Measurements from ENCODE around the gene IL17RA.
"Not testable (repeated sequence)": the region's sequence is repeated elsewhere in the genome, so short reads cannot be mapped to it uniquely, and the experiment has no call there.

IL17RA gene

DNA sequence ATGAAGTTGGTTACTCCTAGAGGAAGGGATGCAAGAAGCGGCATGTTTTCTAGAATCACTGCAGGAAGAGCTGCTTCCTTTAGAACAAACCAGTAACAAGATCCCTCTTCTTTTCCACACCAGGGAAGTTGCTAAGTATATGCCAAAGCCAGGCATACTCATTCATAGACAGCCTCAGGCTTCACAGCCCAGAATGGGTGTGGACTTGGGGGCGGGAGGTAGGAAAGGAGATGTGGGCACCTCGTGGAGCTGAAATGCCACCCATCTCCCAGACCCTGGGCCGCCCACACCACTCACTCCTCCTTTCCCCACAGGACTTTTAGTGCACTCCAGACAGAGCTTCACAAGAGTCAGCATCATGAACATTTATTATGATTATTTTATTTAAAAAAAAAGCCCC is 52.4 kb downstream of the IL17RA start:
- H3K36me3 ChIP-seq (ENCODE audit: insufficient read depth, low read length): no peaks in the 10 kb centered on the region
- H3K9ac ChIP-seq (ENCODE audit: low read depth, low read length): no peak overlapping the region
- no peaks in the 10 kb centered on the region for H3K9me3 ChIP-seq (ENCODE audit: control insufficient read depth, insufficient read depth, low read length)
- H3K4me1 ChIP-seq (ENCODE audit: insufficient read depth, low read length): no peaks in the 10 kb centered on the region

DNA sequence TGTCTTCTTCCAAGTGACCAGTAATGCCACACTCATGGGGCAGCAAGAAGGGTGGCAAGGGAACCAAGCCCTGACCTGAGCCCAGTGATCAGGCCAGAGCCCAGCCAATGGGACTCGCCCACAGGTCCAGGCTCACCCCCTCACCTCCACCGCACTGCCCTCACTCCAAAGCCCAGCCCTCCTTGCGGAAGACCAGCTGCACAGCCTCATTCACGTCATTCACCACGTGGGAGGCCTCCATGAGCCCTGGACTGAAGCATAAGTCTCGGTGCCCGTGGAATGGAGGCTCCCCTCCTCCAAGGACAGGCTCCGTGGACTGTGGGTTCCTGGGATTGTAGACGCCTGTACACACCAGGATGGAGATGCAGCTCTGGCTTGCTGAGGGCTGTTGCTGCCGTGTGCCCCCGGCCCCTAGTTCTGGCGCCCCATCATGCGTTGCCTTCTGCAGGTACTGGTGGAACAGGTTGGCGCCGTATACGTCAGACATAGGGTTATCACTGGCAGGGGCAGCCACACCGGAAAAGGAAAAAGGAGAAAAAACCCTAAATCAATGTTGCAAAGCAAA is 53.1 kb downstream of the IL17RA start:
- no peaks in the 10 kb centered on the region for H3K36me3 ChIP-seq (ENCODE audit: insufficient read depth, low read length)
- H3K4me1 ChIP-seq (ENCODE audit: insufficient read depth, low read length): no peaks in the 10 kb centered on the region
- H3K9me3 ChIP-seq (ENCODE audit: control insufficient read depth, insufficient read depth, low read length): no peaks in the 10 kb centered on the region
- no peak overlapping the region for H3K9ac ChIP-seq (ENCODE audit: low read depth, low read length)

DNA sequence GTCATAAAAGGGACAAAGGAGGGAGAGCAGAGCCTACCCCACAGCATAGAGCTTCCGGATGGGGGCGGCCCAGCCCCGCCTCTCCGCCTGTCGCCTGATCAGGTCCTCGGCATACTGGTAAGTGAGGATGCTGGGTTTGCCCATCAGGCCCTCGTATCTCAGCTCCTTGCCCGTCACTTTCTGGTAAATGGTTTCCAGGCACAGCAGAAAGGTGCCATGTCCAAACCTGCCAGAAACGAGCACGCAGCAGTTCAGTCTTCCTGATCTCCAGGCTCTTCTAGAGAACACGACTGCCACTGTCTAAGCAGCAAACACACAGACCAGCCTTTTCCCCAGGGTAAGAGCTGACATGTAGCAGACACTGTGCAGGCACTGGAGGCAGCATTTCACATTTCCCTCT is 53.7 kb downstream of the IL17RA start:
- Histone ChIP-seq H3K36me3 (ENCODE audit: insufficient read depth, low read length) (no peaks in the 10 kb centered on the region), H3K9ac (ENCODE audit: low read depth, low read length) (no peak overlapping the region), H3K4me1 (ENCODE audit: insufficient read depth, low read length) (no peaks in the 10 kb centered on the region), H3K9me3 (ENCODE audit: control insufficient read depth, insufficient read depth, low read length) (no peaks in the 10 kb centered on the region)

DNA sequence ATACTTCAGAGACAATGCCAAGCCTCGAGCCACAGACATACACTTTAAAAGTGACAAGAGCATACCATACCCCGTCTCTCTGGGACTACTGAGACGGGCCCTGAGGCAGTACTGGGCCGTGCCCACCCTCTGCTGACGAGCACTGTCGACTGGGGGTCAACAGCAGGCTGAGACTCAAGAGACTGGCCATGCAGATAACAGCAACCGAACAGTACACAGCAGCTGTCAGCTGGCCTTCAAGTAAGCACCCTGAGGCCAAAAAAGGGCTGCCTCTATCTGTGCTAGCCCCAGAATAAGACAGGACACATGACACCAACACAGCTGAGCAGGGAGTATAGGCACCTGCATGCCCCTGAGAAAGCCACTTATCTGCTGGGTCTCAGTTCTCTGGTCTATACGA is 55.2 kb downstream of the IL17RA start:
- Histone ChIP-seq H3K4me1 (ENCODE audit: insufficient read depth, low read length) (no peaks in the 10 kb centered on the region), H3K36me3 (ENCODE audit: insufficient read depth, low read length) (peaks cover 2% of the 10 kb centered on the region; the same call in 1 of the 2 replicates), H3K9ac (ENCODE audit: low read depth, low read length) (no peak overlapping the region)

DNA sequence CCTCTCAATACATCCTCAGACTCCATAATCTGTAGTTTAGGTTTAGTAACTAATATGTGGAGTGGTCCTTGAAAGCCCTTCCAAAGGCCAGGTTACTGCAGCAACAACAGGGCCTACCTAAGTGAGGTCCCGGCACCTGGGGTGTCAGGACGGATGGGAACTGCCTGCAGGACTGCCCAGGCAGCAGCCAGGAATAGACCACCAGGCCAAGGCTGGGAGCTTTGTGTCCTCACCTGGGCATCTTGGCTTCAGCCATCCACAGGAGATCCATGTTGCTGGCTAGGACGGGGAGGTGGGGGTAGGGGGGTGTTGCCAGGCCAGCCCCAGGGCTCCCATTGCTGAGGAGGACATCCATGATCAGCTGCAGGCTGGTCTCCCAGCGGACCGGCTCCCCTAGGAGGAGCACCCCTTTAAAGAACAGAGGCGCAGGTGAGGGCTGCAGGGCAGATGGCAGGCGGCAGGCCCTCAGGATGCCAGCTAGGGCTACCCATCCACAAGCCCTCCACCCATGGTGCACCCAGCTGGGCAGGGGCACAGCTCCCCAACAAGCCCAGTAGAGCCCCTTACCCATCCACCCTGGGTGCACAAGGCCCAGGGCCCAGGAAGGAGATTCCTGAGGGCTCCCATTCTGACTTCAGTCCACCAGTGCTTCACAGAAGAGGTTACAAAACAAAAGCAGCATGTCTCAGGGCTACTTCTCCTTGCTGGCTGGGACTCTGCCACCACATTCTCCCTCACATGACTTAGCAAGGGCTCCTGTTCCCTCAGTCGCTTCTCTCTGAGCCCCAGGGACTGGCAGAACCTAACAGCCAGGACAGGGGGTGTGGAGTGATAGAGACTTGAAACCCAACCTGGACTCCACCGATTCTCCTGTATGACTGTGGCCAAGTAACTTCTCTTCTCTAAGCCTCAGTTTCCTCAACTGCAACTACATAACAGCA is 56.3 kb downstream of the IL17RA start:
- Histone ChIP-seq H3K4me1 (ENCODE audit: insufficient read depth, low read length) (no peaks in the 10 kb centered on the region), H3K9me3 (ENCODE audit: control insufficient read depth, insufficient read depth, low read length) (no peaks in the 10 kb centered on the region; the same call in 1 of the 2 replicates), H3K36me3 (ENCODE audit: insufficient read depth, low read length) (peaks cover 5% of the 10 kb centered on the region; the same call in 1 of the 2 replicates), H3K9ac (ENCODE audit: low read depth, low read length) (no peak overlapping the region)

More for the DNA sequence above, 55.2 kb downstream of the IL17RA start:
- no peaks in the 10 kb centered on the region; the same call in 1 of the 2 replicates for H3K9me3 ChIP-seq (ENCODE audit: control insufficient read depth, insufficient read depth, low read length)

DNA sequence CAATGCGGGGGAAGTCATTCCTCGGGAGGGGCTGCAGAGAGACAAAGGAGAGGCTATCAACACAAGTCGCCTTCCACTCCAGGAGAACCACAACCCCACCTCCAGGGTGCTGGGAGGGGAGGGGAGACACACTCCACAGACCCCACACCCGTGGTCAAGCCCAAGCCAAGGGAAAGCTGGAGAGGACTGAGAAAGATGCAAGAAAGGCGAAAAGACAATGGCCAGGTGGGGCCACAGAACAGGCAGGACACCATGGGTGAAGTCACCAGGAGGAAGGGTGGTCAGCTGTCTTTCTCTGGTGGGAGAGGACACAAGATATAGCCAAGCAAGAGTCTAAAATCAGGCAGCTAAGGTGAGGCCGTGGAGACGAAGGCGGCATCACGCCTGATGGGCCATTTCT is 58.3 kb downstream of the IL17RA start:
- H3K9ac ChIP-seq (ENCODE audit: low read depth, low read length): no peak overlapping the region
- no peaks in the 10 kb centered on the region for H3K4me1 ChIP-seq (ENCODE audit: insufficient read depth, low read length)
- H3K36me3 ChIP-seq (ENCODE audit: insufficient read depth, low read length): peaks cover 5% of the 10 kb centered on the region; the same call in 1 of the 2 replicates
- H3K9me3 ChIP-seq (ENCODE audit: control insufficient read depth, insufficient read depth, low read length): no peaks in the 10 kb centered on the region; the same call in 1 of the 2 replicates

DNA sequence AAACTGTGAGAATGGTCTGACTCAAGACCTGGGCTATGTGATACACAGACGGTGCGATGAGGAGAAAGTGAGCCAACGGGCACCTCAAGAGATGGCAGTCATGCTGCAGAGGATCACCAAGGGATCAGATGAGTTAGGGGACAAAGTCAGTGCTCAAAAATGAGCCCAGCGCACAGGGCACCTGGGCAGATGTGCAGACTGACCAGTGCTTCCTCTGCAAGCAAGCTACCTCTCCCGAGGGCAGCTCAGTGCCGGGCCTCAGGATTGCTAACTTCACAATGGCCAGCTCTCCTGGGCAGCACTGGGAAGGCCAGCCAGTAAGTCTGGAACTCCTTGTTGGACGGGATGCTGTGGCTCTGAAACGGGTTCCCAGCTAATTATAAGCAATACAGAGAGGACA is 59.0 kb downstream of the IL17RA start:
- Histone ChIP-seq H3K9ac (ENCODE audit: low read depth, low read length) (no peak overlapping the region), H3K9me3 (ENCODE audit: control insufficient read depth, insufficient read depth, low read length) (no peaks in the 10 kb centered on the region; the same call in 1 of the 2 replicates), H3K4me1 (ENCODE audit: insufficient read depth, low read length) (no peaks in the 10 kb centered on the region), H3K36me3 (ENCODE audit: insufficient read depth, low read length) (peaks cover 5% of the 10 kb centered on the region; the same call in 1 of the 2 replicates)

DNA sequence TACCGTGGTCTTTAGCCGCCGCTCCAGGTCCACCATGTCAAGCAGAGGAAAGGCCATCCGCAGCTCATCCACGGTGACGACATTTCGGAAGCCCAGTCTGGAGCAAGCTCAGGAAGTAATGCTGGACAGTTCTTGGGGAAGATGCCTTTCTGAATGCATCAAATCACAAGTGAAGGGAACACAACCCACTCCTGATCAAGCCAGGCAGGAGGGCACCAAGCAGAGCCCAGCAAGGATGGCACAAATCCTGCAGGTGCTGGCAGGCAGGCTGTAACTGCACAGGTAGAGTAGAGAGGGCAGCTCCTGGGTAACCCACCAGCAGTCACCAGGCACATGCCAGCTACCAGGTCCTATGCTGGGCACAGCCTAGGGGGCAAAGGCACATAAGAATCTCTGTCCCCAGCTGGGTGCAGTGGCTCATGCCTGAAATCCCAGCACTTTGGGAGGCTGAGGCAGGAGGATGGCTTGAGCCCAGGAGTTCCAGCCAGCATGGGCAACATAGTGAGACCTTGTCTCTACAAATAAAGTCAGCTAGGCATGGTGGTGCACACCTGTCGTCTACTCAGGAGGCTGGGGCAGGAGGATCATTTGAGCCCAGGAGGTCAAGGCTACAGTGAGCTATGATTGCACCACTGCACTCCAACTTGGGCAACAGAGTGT is 60.4 kb downstream of the IL17RA start:
- no peaks in the 10 kb centered on the region; the same call in 1 of the 2 replicates for H3K9me3 ChIP-seq (ENCODE audit: control insufficient read depth, insufficient read depth, low read length)
- H3K4me1 ChIP-seq (ENCODE audit: insufficient read depth, low read length): no peaks in the 10 kb centered on the region
- no peak overlapping the region for H3K9ac ChIP-seq (ENCODE audit: low read depth, low read length)
- peaks cover 5% of the 10 kb centered on the region; the same call in 1 of the 2 replicates for H3K36me3 ChIP-seq (ENCODE audit: insufficient read depth, low read length)

DNA sequence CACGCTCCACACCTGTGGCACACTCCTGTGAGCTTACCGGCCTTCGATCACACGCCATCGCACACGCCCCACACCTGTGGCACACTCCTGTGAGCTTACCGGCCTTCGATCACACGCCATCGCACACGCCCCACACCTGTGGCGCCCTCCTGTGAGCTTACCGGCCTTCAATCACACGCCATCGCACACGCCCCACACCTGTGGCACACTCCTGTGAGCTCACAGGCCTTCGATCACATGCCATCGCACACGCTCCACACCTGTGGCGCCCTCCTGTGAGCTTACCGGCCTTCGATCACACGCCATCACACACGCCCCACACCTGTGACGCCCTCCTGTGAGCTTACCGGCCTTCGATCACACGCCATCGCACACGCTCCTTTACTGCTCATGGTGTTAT is 62.7 kb downstream of the IL17RA start:
- not testable (repeated sequence) for H3K9ac ChIP-seq (ENCODE audit: low read depth, low read length); H3K36me3 ChIP-seq (ENCODE audit: insufficient read depth, low read length); H3K9me3 ChIP-seq (ENCODE audit: control insufficient read depth, insufficient read depth, low read length); H3K4me1 ChIP-seq (ENCODE audit: insufficient read depth, low read length)

DNA sequence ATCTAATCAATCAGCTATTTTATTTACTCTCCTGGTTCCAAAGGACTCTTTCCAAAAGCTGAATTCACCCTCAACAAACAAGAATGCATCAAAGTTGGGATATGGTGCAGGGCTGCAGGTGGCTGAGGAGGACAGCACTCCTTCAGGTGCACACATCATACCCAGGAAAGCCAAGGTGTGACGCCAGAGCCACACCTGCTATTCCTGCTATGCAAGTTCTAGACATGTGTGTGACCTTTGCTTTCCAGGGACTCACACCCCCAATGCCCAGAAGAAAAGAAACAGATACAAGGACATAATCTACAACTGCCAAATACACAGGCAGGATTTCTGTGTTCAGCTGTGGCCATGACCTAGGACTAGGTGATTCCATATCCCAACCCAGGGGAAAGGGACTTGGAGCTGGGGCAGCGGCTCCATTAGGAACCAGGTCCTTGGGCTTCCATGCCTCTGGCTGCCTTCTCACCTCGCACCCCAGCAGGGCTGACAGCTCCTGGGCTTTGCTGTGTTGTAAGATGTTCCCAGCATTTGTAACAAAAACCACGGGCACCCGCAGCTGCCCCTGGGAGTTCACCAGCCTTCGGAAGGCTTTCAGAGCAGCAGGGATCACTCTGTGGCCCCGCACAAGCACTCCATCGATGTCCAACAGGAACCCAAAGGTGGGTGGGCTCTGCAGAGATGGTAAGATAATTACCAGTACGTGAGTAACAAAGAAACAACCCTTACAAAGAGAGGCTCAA is 64.4 kb downstream of the IL17RA start:
- Histone ChIP-seq H3K9me3 (ENCODE audit: control insufficient read depth, insufficient read depth, low read length) (no peaks in the 10 kb centered on the region; the same call in 1 of the 2 replicates), H3K9ac (ENCODE audit: low read depth, low read length) (no peak overlapping the region), H3K4me1 (ENCODE audit: insufficient read depth, low read length) (no peaks in the 10 kb centered on the region; the same call in 1 of the 2 replicates), H3K36me3 (ENCODE audit: insufficient read depth, low read length) (peaks cover 5% of the 10 kb centered on the region; the same call in 1 of the 2 replicates)

DNA sequence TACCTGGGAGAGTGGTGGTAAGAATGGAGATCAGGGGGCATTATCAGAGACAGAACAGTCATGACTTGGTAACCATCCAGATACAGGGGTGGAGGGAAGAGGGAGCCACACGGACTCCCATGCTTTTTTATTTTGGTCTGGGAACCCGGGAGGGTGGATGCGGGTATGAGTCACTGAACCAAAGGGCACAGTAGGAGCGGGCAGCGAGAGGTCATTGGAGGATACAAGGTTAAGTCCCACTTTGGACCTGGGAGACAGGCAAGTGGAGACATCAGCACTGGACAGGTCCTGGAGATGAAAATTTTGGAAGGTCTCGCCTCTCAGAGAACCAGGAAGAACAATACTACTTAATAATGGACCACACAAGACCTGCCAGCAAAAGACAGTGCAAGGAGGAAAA is 67.5 kb downstream of the IL17RA start:
- Histone ChIP-seq H3K9ac (ENCODE audit: low read depth, low read length) (no peak overlapping the region), H3K4me1 (ENCODE audit: insufficient read depth, low read length) (peaks cover under 1% of the 10 kb centered on the region; the same call in 1 of the 2 replicates), H3K36me3 (ENCODE audit: insufficient read depth, low read length) (no peaks in the 10 kb centered on the region), H3K9me3 (ENCODE audit: control insufficient read depth, insufficient read depth, low read length) (no peaks in the 10 kb centered on the region)

DNA sequence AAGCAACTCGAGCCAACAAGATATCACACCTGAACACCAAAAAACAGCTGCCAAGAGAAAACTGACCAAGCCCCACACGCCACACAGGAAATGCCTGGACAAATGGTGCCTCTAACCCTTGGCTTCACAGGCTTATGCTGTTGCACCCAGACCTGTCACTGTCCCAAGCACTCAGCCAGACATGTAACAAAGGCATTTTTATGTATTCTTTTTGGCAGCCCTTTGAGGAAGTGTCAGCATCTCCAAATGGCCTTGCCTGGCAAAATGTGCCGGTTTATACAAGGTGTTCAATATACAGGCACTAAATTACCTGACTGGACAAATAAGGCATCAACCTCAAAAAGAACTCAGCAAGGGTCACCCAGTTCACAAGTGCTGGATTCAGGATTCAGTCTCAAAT is 68.2 kb downstream of the IL17RA start:
- Histone ChIP-seq H3K9ac (ENCODE audit: low read depth, low read length) (no peak overlapping the region), H3K4me1 (ENCODE audit: insufficient read depth, low read length) (peaks cover 3% of the 10 kb centered on the region; the same call in 1 of the 2 replicates)

DNA sequence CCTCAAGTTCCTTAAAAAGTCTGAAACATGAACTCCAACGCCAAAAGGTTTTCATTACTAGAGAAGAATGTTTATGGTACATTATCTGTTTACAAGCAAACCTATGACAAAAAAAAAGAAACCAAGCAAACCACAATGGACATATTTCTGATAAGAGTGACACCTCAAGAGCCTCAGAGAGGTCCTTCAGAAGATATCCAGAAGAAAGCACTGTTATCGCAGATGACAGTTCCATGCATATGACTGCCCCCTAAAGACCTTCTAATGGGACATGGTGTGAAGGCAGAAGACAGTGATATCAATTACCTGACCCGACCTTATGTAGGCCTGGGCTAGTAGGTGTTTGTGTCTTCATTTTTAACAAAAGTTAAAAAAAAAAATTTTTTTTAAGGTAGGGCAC is 71.1 kb downstream of the IL17RA start:
- Histone ChIP-seq H3K9me3 (ENCODE audit: control insufficient read depth, insufficient read depth, low read length) (no peaks in the 10 kb centered on the region), H3K36me3 (ENCODE audit: insufficient read depth, low read length) (no peaks in the 10 kb centered on the region), H3K9ac (ENCODE audit: low read depth, low read length) (no peak overlapping the region), H3K4me1 (ENCODE audit: insufficient read depth, low read length) (peaks cover 6% of the 10 kb centered on the region; the same call in 1 of the 2 replicates)

More for the DNA sequence above, 68.2 kb downstream of the IL17RA start:
- no peaks in the 10 kb centered on the region for H3K9me3 ChIP-seq (ENCODE audit: control insufficient read depth, insufficient read depth, low read length)
- no peaks in the 10 kb centered on the region for H3K36me3 ChIP-seq (ENCODE audit: insufficient read depth, low read length)

DNA sequence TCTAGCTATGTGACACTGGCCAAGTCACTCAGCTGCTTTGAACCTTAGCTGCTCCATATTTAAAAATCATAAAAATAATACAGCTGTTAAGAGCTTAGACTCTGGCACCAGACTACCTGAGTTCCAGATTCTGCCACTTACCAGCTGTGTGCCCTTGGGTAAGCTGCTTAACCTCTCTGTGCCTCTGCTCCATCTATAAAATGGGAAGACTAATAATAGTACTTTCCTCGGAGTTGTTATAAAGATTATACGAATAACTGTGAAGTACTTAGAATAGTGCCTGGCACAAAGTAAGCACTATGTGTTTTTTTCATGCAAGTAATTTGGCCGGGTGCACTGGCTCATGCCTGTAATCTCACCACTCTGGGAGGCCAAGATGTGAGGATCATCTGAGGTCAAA is 72.9 kb downstream of the IL17RA start:
- H3K9ac ChIP-seq (ENCODE audit: low read depth, low read length): no peak overlapping the region
- H3K9me3 ChIP-seq (ENCODE audit: control insufficient read depth, insufficient read depth, low read length): no peaks in the 10 kb centered on the region
- H3K36me3 ChIP-seq (ENCODE audit: insufficient read depth, low read length): no peaks in the 10 kb centered on the region
- peaks cover 6% of the 10 kb centered on the region; the same call in 1 of the 2 replicates for H3K4me1 ChIP-seq (ENCODE audit: insufficient read depth, low read length)

All from ES-I3 (cell line).